Adipocyte (in vitro differentiated cells): ENCODE results near the gene CHD6.

ENCODE experiments used
- DNase-seq: peaks from one replicate; pipeline ENCODE4 v3.0.0-alpha.2; 2015; ENCODE audit warnings: low read depth
- H3K27me3 ChIP-seq: replicated peaks from 2 replicates; pipeline ENCODE4 v1.7.0; 2013; ENCODE audit warnings: mild to moderate bottlenecking, low read length, moderate library complexity; ENCODE audit not compliant: control insufficient read depth, insufficient read depth
- H3K36me3 ChIP-seq: 2 replicates; pipeline ENCODE4 v1.7.0; 2013; ENCODE audit warnings: low read length, mild to moderate bottlenecking, moderate library complexity; ENCODE audit not compliant: control insufficient read depth, insufficient read depth, severe bottlenecking
- H3K4me1 ChIP-seq: 2 replicates; pipeline ENCODE4 v1.7.0; 2013; ENCODE audit warnings: mild to moderate bottlenecking, low read length, moderate library complexity; ENCODE audit not compliant: control insufficient read depth, insufficient read depth
- H3K4me3 ChIP-seq: 2 replicates; pipeline ENCODE4 v1.7.0; 2013; ENCODE audit warnings: mild to moderate bottlenecking, low read length, moderate library complexity
- H3K9ac ChIP-seq: 2 replicates; pipeline ENCODE4 v1.7.0; 2013; ENCODE audit warnings: mild to moderate bottlenecking, low read length, moderate library complexity
- H3K9me3 ChIP-seq: 2 replicates; pipeline ENCODE4 v1.7.0; 2013; ENCODE audit warnings: mild to moderate bottlenecking, low read length, moderate library complexity; ENCODE audit not compliant: control insufficient read depth

Gene CHD6, protein sequence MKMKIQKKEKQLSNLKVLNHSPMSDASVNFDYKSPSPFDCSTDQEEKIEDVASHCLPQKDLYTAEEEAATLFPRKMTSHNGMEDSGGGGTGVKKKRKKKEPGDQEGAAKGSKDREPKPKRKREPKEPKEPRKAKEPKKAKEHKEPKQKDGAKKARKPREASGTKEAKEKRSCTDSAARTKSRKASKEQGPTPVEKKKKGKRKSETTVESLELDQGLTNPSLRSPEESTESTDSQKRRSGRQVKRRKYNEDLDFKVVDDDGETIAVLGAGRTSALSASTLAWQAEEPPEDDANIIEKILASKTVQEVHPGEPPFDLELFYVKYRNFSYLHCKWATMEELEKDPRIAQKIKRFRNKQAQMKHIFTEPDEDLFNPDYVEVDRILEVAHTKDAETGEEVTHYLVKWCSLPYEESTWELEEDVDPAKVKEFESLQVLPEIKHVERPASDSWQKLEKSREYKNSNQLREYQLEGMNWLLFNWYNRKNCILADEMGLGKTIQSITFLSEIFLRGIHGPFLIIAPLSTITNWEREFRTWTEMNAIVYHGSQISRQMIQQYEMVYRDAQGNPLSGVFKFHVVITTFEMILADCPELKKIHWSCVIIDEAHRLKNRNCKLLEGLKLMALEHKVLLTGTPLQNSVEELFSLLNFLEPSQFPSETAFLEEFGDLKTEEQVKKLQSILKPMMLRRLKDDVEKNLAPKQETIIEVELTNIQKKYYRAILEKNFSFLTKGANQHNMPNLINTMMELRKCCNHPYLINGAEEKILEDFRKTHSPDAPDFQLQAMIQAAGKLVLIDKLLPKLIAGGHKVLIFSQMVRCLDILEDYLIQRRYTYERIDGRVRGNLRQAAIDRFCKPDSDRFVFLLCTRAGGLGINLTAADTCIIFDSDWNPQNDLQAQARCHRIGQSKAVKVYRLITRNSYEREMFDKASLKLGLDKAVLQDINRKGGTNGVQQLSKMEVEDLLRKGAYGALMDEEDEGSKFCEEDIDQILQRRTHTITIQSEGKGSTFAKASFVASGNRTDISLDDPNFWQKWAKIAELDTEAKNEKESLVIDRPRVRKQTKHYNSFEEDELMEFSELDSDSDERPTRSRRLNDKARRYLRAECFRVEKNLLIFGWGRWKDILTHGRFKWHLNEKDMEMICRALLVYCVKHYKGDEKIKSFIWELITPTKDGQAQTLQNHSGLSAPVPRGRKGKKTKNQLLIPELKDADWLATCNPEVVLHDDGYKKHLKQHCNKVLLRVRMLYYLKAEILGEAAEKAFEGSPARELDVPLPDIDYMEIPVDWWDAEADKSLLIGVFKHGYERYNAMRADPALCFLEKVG (N-terminal part only)

DNA sequence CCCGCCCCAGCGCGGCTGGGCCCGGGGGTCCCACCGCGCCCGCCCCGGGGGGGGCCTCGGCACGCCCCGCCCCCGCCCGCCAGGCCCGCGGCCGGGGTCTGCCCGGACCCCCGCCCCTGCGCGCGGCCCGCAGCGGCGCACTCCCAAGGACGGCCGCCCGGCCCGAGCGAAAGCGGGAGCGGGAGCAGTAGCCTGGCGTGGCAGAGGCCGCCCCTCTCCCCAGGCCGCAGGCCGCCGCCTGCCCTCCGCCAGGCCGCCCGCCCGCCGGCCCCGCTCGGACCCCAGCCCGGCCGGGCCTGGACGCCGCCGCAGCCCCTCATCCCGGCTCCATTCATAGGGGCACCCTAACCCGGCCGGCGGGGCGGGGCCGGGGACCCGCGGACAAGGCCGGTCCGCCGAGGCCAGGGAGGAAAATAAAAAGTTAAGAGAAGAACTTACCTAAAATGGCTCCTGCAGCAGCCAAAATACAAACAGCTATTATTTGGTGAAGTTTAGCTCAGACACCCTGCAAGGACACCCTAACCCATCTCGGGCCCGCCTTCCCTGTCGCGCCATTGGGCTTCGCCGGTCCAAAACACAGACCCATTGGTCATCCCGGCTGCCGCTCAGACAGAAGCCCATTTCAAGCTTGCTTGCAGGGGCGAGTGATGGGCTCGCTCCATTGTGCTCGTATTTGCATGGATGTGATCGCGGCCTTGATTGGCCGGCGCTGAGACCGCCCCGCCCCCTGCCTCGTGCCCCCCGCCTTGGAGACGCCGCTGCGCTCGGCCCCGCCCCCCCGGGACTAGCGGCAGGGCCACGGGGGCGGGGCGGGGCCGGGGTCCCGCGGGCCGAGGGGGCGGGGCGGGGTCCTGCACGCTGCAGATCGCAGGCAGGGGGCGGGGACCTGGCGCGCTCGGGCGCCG, at the start of gene CHD6:
TSS of gene CHD6 (minus strand) at position 476 of the 905 bp plus-strand sequence. CDS start 67,040 bp downstream, outside the sequence.
- peak; percentile 100 for DNase-seq
- Histone ChIP-seq H3K36me3 (no peaks in the 10 kb centered on the region), H3K9ac (peak within 1 kb of the TSS; percentile 84), H3K9me3 (no peaks in the 10 kb centered on the region), H3K27me3 (no peaks in the 10 kb centered on the region), H3K4me3 (peak within 1 kb of the TSS; percentile 91), H3K4me1 (peaks cover 44% of the 10 kb centered on the region)

DNA sequence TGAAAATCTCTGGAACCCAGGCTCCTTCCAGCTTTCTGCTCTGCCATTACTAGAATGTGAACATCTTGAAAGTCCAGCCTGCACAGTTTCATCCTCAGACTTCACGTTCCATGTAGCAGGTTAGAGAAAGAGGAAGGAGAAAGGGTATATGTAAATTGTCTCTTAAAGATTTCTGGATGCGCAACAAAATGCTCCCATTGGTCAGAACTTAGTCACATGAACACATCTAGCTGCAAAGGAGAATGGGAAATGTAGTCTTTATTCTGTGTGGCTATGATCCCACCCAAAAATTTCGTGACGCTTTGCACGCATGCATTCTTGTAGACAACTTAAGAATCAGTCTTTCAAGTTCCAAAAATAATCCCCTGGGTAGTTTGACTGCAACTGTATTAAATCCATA, 46.4 kb upstream of the CHD6 start:
- peaks cover 3% of the 10 kb centered on the region for H3K9me3 ChIP-seq
- no peak overlapping the region for H3K4me3 ChIP-seq
- H3K9ac ChIP-seq: no peak overlapping the region
- H3K4me1 ChIP-seq: no peaks in the 10 kb centered on the region
- no peaks in the 10 kb centered on the region for H3K36me3 ChIP-seq
- DNase-seq: no peak
- H3K27me3 ChIP-seq: peaks cover 27% of the 10 kb centered on the region

DNA sequence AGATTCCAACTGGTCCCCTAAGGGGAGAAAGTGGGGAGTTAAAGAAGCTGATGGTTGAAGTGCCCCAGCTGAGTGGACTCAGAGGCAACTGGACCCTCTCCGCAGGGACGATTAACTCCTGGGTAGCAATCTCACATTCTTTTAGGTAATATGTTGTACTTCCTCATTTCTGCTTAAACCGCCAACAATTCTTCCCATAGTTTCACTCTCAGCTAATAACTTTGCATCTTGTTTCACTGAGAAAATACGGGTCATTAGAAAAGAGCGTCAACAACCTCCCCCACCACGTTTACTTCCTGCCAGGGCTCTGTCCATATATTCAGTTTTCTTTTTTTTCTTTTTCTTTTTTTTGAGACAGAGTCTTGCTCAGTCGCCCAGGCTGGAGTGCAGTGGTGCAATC, 39.5 kb upstream of the CHD6 start:
- H3K9ac ChIP-seq: no peak overlapping the region
- H3K9me3 ChIP-seq: no peaks in the 10 kb centered on the region
- DNase-seq: no peak
- H3K4me3 ChIP-seq: no peak overlapping the region
- no peaks in the 10 kb centered on the region for H3K36me3 ChIP-seq
- H3K4me1 ChIP-seq: no peaks in the 10 kb centered on the region
- H3K27me3 ChIP-seq: peaks cover 36% of the 10 kb centered on the region

DNA sequence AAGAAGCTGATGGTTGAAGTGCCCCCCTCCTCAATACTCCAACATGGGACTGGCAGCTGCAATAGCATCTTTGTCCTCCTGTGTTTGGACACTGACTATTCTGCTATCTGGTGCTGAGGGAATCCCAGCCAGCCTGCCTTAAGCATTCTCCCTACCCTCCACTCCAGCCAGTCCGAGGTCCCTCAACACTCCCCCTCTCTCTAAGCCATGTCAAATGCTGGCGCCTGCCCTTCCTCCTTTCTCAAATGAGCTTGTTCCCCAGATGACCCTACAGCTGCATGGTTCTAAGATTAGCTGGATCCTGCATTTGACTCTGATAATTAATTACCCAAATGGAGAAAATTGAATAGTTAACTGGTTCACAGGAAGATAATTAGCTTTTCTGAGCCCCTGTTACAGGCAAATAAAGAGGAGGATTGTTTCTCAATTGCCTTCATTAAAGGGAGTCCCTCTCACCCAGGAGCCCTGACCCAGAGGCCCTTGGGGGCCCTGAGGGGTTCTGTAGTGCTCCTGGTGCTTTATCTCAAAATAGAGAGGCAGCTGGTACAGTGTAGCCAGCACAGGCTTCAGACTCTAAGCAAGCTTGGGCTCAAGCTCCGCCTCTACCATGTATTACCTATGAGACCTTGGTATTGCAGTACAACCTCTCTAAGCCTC, 37.9 kb upstream of the CHD6 start:
- no peak overlapping the region for H3K4me3 ChIP-seq
- no peaks in the 10 kb centered on the region for H3K36me3 ChIP-seq
- no peak overlapping the region for H3K9ac ChIP-seq
- H3K4me1 ChIP-seq: no peaks in the 10 kb centered on the region
- DNase-seq: no peak
- H3K27me3 ChIP-seq: peaks cover 28% of the 10 kb centered on the region
- no peaks in the 10 kb centered on the region for H3K9me3 ChIP-seq

DNA sequence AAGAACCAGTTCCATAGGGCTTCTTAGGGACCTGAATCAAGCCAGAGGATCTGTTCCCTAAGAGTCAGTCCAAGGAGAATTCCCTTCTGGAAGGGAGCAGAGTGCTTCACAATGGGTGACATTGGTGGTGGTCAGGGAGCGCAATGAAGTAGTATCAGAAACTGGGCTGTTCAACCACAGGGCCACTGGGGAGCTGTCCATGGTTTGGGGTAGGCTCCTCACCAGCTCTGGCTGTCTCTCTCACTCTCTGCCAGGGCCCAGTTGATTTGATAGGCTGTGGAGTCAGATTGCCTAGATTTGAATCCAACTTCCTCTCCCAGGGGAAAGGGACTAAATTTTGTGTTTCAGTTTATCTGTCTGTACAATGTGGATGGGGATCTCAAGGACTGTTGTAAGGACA, 36.7 kb upstream of the CHD6 start:
- H3K27me3 ChIP-seq: peaks cover 24% of the 10 kb centered on the region
- H3K36me3 ChIP-seq: no peaks in the 10 kb centered on the region
- H3K4me1 ChIP-seq: no peaks in the 10 kb centered on the region
- no peak overlapping the region for H3K4me3 ChIP-seq
- peak; percentile 15 for DNase-seq
- no peak overlapping the region for H3K9ac ChIP-seq
- no peaks in the 10 kb centered on the region for H3K9me3 ChIP-seq

DNA sequence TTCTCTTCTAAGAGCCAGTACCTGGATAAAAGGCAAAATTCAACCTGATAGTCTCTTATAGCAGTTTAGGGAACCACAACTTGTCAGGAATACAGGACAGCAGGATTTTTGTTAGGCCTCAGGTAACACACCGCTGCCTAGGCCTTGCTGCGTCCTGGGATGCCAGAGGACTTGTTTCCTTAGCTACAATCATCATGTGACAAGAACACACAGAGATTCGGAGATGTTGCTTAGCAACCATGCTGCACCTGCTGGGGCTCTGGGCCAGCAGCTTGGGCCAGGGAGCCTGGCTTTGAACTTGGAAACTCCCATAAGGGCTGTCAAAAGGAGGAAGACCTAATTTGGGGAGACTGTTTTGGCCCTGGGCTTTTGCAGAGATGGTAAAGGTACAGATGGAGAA, 36.1 kb upstream of the CHD6 start:
- Histone ChIP-seq H3K9me3 (no peaks in the 10 kb centered on the region), H3K36me3 (no peaks in the 10 kb centered on the region), H3K27me3 (peaks cover 18% of the 10 kb centered on the region), H3K9ac (no peak overlapping the region), H3K4me1 (no peaks in the 10 kb centered on the region), H3K4me3 (no peak overlapping the region)
- no peak for DNase-seq

DNA sequence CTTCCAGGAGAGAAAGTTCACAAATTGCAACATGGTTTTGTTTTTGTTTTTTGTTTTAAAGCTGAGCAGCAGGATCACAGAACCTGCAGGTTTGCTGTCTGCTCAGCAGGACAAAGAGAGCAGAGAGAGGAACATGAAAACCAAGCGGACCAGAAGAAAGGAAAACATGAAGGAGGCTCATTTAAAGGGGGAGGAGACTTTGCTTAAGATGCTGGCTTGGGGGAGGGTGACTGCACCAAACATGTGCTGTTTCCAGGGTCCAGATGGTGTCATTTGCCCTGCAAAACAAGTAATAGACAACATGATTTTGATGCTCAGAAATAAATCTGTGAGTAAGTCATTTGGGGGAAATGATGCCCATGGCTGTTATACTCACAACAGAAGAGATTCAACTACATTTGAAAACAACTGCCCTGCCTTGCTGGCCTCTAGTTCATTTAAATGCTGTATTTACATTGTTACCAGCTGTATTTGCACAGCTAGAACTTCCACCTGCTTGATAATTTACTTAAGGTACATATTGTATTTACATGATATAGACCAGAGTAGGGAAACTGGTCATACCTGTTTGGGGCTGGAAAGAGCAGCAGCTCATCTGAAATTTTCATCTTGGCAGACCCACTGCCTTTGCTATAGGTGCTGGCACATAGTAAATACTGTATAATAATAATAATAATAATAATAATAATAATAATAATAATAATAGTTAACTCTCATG, 32.2 kb upstream of the CHD6 start:
- Histone ChIP-seq H3K4me1 (no peaks in the 10 kb centered on the region), H3K9me3 (no peaks in the 10 kb centered on the region), H3K36me3 (no peaks in the 10 kb centered on the region), H3K9ac (no peak overlapping the region), H3K27me3 (peaks cover 22% of the 10 kb centered on the region), H3K4me3 (no peak overlapping the region)
- DNase-seq: no peak

DNA sequence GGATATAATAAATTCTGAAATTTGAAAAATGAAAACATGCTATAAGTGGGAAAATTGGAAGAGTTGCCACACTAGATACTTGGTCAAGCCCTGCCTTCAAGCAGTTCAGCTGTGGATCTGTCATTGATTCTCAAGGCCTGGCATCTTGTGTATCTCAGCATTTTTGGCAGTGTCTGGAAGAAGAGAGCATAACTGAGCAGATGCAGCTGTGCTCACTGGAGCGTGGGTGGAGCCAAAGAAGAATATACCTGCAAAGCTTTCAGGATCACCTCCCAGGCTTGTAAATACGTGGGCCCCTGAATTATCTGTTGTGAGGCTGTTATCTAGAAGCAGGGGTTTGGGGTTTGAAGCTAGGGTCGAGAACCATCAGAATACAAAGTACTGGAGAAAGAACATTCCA, 31.3 kb upstream of the CHD6 start:
- Histone ChIP-seq H3K9ac (no peak overlapping the region), H3K4me1 (no peaks in the 10 kb centered on the region), H3K27me3 (peaks cover 25% of the 10 kb centered on the region), H3K9me3 (no peaks in the 10 kb centered on the region), H3K36me3 (no peaks in the 10 kb centered on the region), H3K4me3 (no peak overlapping the region)
- DNase-seq: no peak

DNA sequence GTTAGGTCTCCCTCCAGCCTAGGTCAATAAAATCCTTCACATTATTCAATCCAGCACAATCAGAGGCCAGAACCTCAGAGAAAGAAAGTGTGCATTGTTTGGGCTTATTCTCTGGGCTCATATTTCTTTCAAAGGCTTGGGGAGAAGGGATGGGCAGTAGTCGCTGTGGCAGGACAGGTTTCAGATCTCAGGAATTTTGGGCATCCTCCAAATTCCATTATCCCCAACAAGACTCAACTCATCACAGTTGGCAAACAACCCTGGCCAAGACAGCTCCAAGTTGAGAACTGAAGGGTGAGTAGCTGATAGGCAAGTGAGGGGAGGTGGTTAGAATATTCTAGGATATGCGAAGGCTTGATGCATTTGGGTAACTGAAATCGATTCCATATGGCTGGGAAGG, 27.2 kb upstream of the CHD6 start:
- Histone ChIP-seq H3K27me3 (peaks cover 23% of the 10 kb centered on the region), H3K4me3 (no peak overlapping the region), H3K9ac (no peak overlapping the region), H3K36me3 (no peaks in the 10 kb centered on the region), H3K9me3 (no peaks in the 10 kb centered on the region), H3K4me1 (peaks cover 6% of the 10 kb centered on the region)
- no peak for DNase-seq
